Activated CD4-positive, alpha-beta T cell treated with anti-CD3 and anti-CD28 coated beads, Interleukin-2, amount 50 U/mL, for 24 hours (primary cell): Measurements from ENCODE around the gene MSH2.

ENCODE experiments used
- DNase-seq, 2 donors: peaks; one replicate each; pipeline ENCODE4 v3.0.0-alpha.2; 2020; ENCODE audit warnings: low read depth in 1 of 2, low spot score in 1 of 2

MSH2 gene

GRCh38 chr2:47504174-47504810 is 101.3 kb downstream of the MSH2 start:
- DNase-seq = no peak

- no peak for DNase-seq
Measured at GRCh38 chr2:47506024-47506423, 103.1 kb downstream of the MSH2 start.

- no peak for DNase-seq
Measured at GRCh38 chr2:47506436-47506835, 103.5 kb downstream of the MSH2 start.

- DNase-seq = no peak
Measured at GRCh38 chr2:47508080-47508479, 105.1 kb downstream of the MSH2 start.

- no peak for DNase-seq
Measured at GRCh38 chr2:47508641-47509040, 105.7 kb downstream of the MSH2 start.

- DNase-seq = no peak
Measured at GRCh38 chr2:47509250-47509649, 106.3 kb downstream of the MSH2 start.

GRCh38 chr2:47509821-47510385 is 106.9 kb downstream of the MSH2 start:
- DNase-seq = no peak

GRCh38 chr2:47510745-47511144 is 107.8 kb downstream of the MSH2 start:
- no peak for DNase-seq

- no peak for DNase-seq
Measured at GRCh38 chr2:47512581-47513083, 109.7 kb downstream of the MSH2 start.

- DNase-seq = no peak
Measured at GRCh38 chr2:47513981-47514520, 111.1 kb downstream of the MSH2 start.

GRCh38 chr2:47516360-47517104 is 113.6 kb downstream of the MSH2 start:
- DNase-seq = no peak

GRCh38 chr2:47518497-47519146 is 115.7 kb downstream of the MSH2 start:
- DNase-seq = no peak

- no peak for DNase-seq
Measured at GRCh38 chr2:47519147-47519537, 116.2 kb downstream of the MSH2 start.

- DNase-seq = no peak
Measured at GRCh38 chr2:47519604-47520301, 116.8 kb downstream of the MSH2 start.

- no peak for DNase-seq
Measured at GRCh38 chr2:47520302-47520630, 117.3 kb downstream of the MSH2 start.

GRCh38 chr2:47520825-47521665 is 118.1 kb downstream of the MSH2 start:
- peak; percentile 56 to 63 for DNase-seq

GRCh38 chr2:47521666-47522285 is 118.8 kb downstream of the MSH2 start:
- DNase-seq = no peak

GRCh38 chr2:47525167-47525566 is 122.2 kb downstream of the MSH2 start:
- no peak for DNase-seq

- DNase-seq = no peak
Measured at GRCh38 chr2:47528455-47528854, 125.5 kb downstream of the MSH2 start.

GRCh38 chr2:47528874-47529273 is 125.9 kb downstream of the MSH2 start:
- no peak for DNase-seq
